ENCODE results near the gene CFAP70. TPM values are rescaled to one million over a fixed set of nuclear protein-coding genes. Genes with fewer than 3 reads are reported as not detected.
"Not testable (repeated sequence)": the region's sequence is repeated elsewhere in the genome, so short reads cannot be mapped to it uniquely, and the experiment has no call there.

Gene CFAP70
- total RNA-seq, 2 donors from 2014 or later: 7.2 to 11.9 TPM

DNA sequence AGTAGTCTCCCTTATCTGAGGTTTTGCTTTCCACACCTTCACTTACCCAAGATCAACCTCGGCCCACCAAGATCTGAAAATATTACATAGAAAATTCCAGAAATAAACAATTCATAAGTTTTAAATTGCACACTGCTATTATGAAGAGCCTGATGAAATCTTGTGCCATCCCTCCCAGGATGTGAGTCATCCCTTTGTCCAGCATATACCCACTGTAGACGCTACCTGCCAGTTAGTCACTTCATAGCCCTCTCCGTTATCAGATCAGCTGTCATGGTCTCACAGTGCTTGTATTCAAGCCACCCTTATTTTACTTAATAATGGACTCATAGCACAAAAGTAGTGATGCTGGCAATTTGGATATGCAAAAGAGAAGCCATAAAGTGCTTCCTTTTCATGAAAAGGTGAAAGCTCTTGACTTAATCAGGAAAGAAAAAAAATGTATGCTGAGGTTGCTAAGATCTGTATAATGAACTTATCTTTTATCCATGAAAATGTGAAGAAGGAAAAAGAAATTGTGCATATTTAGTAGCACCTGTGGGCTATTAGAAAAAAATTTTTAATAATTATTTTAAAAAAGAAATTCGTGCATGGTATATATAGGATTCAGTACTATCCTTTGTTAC is 96.4 kb downstream of the CFAP70 start:
- Histone ChIP-seq H3K36me3 (no peaks in the 10 kb centered on the region), H3K9me3 (no peaks in the 10 kb centered on the region), H3K4me1 (replicated peaks) (no peaks in the 10 kb centered on the region), H3K4me3 (no peak overlapping the region), H3K27ac (no peak overlapping the region), H3K27me3 (replicated peaks; ENCODE audit: insufficient read depth) (no peaks in the 10 kb centered on the region)
- TF ChIP-seq POLR2A (IDR thresholded peaks at IDR 0.05) (no peak), POLR2AphosphoS5 (IDR thresholded peaks at IDR 0.05) (no peak)
- TF ChIP-seq, protein P1, sequence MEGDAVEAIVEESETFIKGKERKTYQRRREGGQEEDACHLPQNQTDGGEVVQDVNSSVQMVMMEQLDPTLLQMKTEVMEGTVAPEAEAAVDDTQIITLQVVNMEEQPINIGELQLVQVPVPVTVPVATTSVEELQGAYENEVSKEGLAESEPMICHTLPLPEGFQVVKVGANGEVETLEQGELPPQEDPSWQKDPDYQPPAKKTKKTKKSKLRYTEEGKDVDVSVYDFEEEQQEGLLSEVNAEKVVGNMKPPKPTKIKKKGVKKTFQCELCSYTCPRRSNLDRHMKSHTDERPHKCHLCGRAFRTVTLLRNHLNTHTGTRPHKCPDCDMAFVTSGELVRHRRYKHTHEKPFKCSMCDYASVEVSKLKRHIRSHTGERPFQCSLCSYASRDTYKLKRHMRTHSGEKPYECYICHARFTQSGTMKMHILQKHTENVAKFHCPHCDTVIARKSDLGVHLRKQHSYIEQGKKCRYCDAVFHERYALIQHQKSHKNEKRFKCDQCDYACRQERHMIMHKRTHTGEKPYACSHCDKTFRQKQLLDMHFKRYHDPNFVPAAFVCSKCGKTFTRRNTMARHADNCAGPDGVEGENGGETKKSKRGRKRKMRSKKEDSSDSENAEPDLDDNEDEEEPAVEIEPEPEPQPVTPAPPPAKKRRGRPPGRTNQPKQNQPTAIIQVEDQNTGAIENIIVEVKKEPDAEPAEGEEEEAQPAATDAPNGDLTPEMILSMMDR (IDR thresholded peaks at IDR 0.05): no peak
- intact Hi-C loops (cut with DNase I): no loop called here
- 61% methylated on average over 4 of the region's 4 CpGs for WGBS
- no peak for DNase-seq (ENCODE audit: low spot score)

DNA sequence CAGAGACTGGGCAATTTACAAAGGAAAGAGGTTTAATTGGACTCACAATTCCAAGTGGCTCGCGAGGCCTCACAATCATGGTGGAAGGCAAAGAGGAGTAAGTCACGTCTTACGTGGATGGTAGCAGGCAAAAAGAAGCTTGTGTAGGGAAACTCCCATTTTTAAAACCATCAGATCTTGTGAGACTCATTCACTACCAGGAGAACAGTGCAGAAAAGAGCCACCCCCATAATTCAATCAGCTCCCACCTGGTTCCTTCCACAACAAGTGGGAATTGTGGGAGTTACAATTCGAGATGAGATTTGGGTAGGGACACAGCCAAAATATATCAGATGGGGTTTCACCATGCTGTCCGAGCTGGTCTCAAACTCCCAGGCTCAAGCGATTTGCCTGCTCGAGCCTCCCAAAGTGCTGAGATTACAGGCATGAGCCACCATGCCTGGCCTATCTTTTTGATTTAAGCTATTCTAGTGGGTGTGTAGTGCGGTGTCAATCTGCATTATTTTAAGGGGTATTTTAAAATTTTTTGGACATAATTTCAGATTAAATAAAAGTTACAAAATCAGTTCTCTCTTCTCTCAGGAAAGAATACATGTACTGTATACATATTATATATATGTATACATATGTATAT is 97.2 kb downstream of the CFAP70 start:
- WGBS: 89% methylated on average over 9 of the region's 9 CpGs
- Histone ChIP-seq H3K36me3 (no peaks in the 10 kb centered on the region), H3K4me1 (replicated peaks) (no peaks in the 10 kb centered on the region), H3K9me3 (no peaks in the 10 kb centered on the region), H3K27ac (no peak overlapping the region), H3K4me3 (no peak overlapping the region), H3K27me3 (replicated peaks; ENCODE audit: insufficient read depth) (no peaks in the 10 kb centered on the region)
- no peak for DNase-seq (ENCODE audit: low spot score)
- intact Hi-C loops (cut with DNase I): no loop called here
- TF ChIP-seq, protein P1 (IDR thresholded peaks at IDR 0.05): no peak
- no peak for TF ChIP-seq POLR2AphosphoS5 (IDR thresholded peaks at IDR 0.05)
- no peak for TF ChIP-seq POLR2A (IDR thresholded peaks at IDR 0.05)

GRCh38 chr10:73258612-73259011 is 100.1 kb downstream of the CFAP70 start:
- WGBS: 96% methylated on average over 10 of the region's 10 CpGs
- not testable (repeated sequence) for H3K4me3 ChIP-seq; DNase-seq (ENCODE audit: low spot score)

DNA sequence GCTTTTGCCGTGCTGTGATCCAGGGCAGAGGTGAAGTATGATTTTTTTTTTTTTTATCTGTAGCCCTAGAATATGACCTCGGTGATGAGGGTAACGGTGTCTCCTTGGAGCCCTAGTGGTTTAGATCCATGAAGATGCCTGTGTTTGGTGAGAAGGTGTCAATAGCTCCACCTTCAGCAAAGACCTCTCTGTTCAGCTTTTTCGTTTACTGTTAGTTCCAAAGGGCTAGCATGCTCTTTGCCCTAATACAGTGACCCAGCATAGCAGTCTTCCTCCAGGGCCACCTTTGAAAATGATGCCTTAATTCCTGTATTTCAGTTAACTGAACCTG is 105.5 kb downstream of the CFAP70 start:
- 3% methylated on average over 4 of the region's 4 CpGs for WGBS
- TF ChIP-seq POLR2AphosphoS5 (IDR thresholded peaks at IDR 0.05) (no peak), POLR2A (IDR thresholded peaks at IDR 0.05) (no peak)
- intact Hi-C loops (cut with DNase I): loop anchor here (5.0 to 10.0 kb wide), 2 partner anchors 86 to 242 kb away; partner anchors contain the start of genes ECD, FAM149B1 and PPP3CB
- peaks cover 6% of the 10 kb centered on the region for H3K4me1 ChIP-seq (replicated peaks)
- H3K27ac ChIP-seq: peak overlapping the region; percentile 84 to 87
- no peaks in the 10 kb centered on the region for H3K9me3 ChIP-seq
- peak overlapping the region; percentile 74 to 87 for H3K4me3 ChIP-seq
- no peak for DNase-seq (ENCODE audit: low spot score)
- H3K36me3 ChIP-seq: no peaks in the 10 kb centered on the region
- H3K27me3 ChIP-seq (replicated peaks; ENCODE audit: insufficient read depth): no peaks in the 10 kb centered on the region

More at GRCh38 chr10:73258612-73259011, 100.1 kb downstream of the CFAP70 start:
- H3K36me3 ChIP-seq; H3K27ac ChIP-seq; H3K27me3 ChIP-seq (replicated peaks; ENCODE audit: insufficient read depth); H3K9me3 ChIP-seq; H3K4me1 ChIP-seq (replicated peaks): not testable (repeated sequence)
- intact Hi-C loops (cut with DNase I): loop anchor here (10.0 kb wide), 1 partner anchor 236 kb away; the partner anchor contains the start of gene PPP3CB

- Histone ChIP-seq H3K27me3 (replicated peaks; ENCODE audit: insufficient read depth) (no peaks in the 10 kb centered on the region), H3K36me3 (no peaks in the 10 kb centered on the region), H3K4me3 (peak within 1 kb of the TSS; percentile 74 to 87), H3K9me3 (no peaks in the 10 kb centered on the region), H3K4me1 (replicated peaks) (peaks cover 9% of the 10 kb centered on the region), H3K27ac (peak within 1 kb of the TSS; percentile 84 to 87)
- intact Hi-C loops (cut with DNase I): loop anchor here (5.0 to 10.0 kb wide), 2 partner anchors 85 to 242 kb away; partner anchors contain the start of genes ECD, FAM149B1 and PPP3CB
- WGBS: under 1% methylated on average over 41 of the region's 51 CpGs
- DNase-seq (ENCODE audit: low spot score): peak; percentile 95
- TF ChIP-seq POLR2AphosphoS5 (IDR thresholded peaks at IDR 0.05) (peak; percentile 100), POLR2A (IDR thresholded peaks at IDR 0.05) (peak; percentile 76)
- TF ChIP-seq, protein P1 (IDR thresholded peaks at IDR 0.05): peak in 1 of 4 experiments; percentile 26
These were observed 106.0 kb downstream of the CFAP70 start, which contains the start of gene MRPS16 for GRCh38 chr10:73252445-73253224. MRPS16 (minus strand) TSS chr10:73252644; CDS start chr10:73252482, 162 bp downstream.

Measured in prostate gland (tissue), 2 donors.